KOPT-K1 (cell line): Measurements from ENCODE around the gene OR10H5.
"Not testable (repeated sequence)": the region's sequence is repeated elsewhere in the genome, so short reads cannot be mapped to it uniquely, and the experiment has no call there.

ENCODE experiments used
- H3K27ac ChIP-seq: fragments of 200-600 bp; sonication (generic); 2 replicates; pipeline ENCODE4 v1.5.1; 2016; ENCODE audit warnings: antibody characterized with exemption, mild to moderate bottlenecking, low read depth, low read length; ENCODE audit not compliant: poor library complexity, severe bottlenecking
- H3K36me3 ChIP-seq: fragments of 200-600 bp; sonication (generic); 2 replicates; pipeline ENCODE4 v1.5.1; 2017; ENCODE audit warnings: antibody characterized with exemption, mild to moderate bottlenecking, low read length, moderate library complexity; ENCODE audit not compliant: insufficient read depth
- H3K9me3 ChIP-seq: fragments of 200-600 bp; sonication (generic); 2 replicates; pipeline ENCODE4 v1.5.1; 2017; ENCODE audit warnings: antibody characterized with exemption, low read length, mild to moderate bottlenecking; ENCODE audit not compliant: insufficient read depth, poor library complexity, severe bottlenecking

OR10H5 gene

GRCh38 chr19:15782211-15782610, 5.2 kb upstream of the OR10H5 start:
- H3K9me3 ChIP-seq = no peaks in the 10 kb centered on the region

GRCh38 chr19:15782896-15783295, 4.6 kb upstream of the OR10H5 start:
- not testable (repeated sequence) for H3K36me3 ChIP-seq, H3K9me3 ChIP-seq, H3K27ac ChIP-seq

More at GRCh38 chr19:15782211-15782610, 5.2 kb upstream of the OR10H5 start:
- no peaks in the 10 kb centered on the region for H3K36me3 ChIP-seq
- no peak overlapping the region for H3K27ac ChIP-seq

- Histone ChIP-seq H3K9me3 (no peaks in the 10 kb centered on the region), H3K36me3 (no peaks in the 10 kb centered on the region), H3K27ac (no peak overlapping the region)
Observed at GRCh38 chr19:15788594-15789270, 1.3 kb downstream of the OR10H5 start.

- no peaks in the 10 kb centered on the region for H3K9me3 ChIP-seq
- no peak overlapping the region for H3K27ac ChIP-seq
- H3K36me3 ChIP-seq = no peaks in the 10 kb centered on the region
Observed at GRCh38 chr19:15790096-15790495, 2.6 kb downstream of the OR10H5 start.

- not testable (repeated sequence) for H3K9me3 ChIP-seq
Observed at GRCh38 chr19:15794279-15794678, 6.8 kb downstream of the OR10H5 start.

GRCh38 chr19:15810335-15810734, 22.9 kb downstream of the OR10H5 start:
- H3K36me3 ChIP-seq = no peaks in the 10 kb centered on the region
- H3K9me3 ChIP-seq = no peaks in the 10 kb centered on the region
- H3K27ac ChIP-seq = no peak overlapping the region

More at GRCh38 chr19:15794279-15794678, 6.8 kb downstream of the OR10H5 start:
- not testable (repeated sequence) for H3K36me3 ChIP-seq, H3K27ac ChIP-seq

- H3K27ac ChIP-seq = no peak overlapping the region
- H3K36me3 ChIP-seq = no peaks in the 10 kb centered on the region
- no peaks in the 10 kb centered on the region for H3K9me3 ChIP-seq
Observed at GRCh38 chr19:15811476-15811875, 24.0 kb downstream of the OR10H5 start.

- H3K27ac ChIP-seq = no peak overlapping the region
- no peaks in the 10 kb centered on the region for H3K9me3 ChIP-seq
- no peaks in the 10 kb centered on the region for H3K36me3 ChIP-seq
Observed at GRCh38 chr19:15812060-15812722, 24.7 kb downstream of the OR10H5 start.

- Histone ChIP-seq H3K9me3 (no peaks in the 10 kb centered on the region), H3K27ac (no peak overlapping the region), H3K36me3 (no peaks in the 10 kb centered on the region)
Observed at GRCh38 chr19:15813916-15814315, 26.5 kb downstream of the OR10H5 start.

- no peak within 1 kb of the TSS for H3K27ac ChIP-seq
- H3K9me3 ChIP-seq = no peaks in the 10 kb centered on the region
- H3K36me3 ChIP-seq = no peaks in the 10 kb centered on the region
Observed at GRCh38 chr19:15815306-15815705, 27.8 kb downstream of the OR10H5 start, which contains the start of gene OR10H1. TSS of gene OR10H1 (minus strand) at chr19:15815664. CDS start at chr19:15808037, 7,627 bp downstream.

GRCh38 chr19:15820646-15821045, 33.2 kb downstream of the OR10H5 start:
- Histone ChIP-seq H3K27ac (no peak overlapping the region), H3K36me3 (no peaks in the 10 kb centered on the region), H3K9me3 (no peaks in the 10 kb centered on the region)

GRCh38 chr19:15825753-15826152, 38.3 kb downstream of the OR10H5 start:
- H3K9me3 ChIP-seq = no peaks in the 10 kb centered on the region
- no peak overlapping the region for H3K27ac ChIP-seq
- no peaks in the 10 kb centered on the region for H3K36me3 ChIP-seq

GRCh38 chr19:15828121-15828610, 40.7 kb downstream of the OR10H5 start:
- Histone ChIP-seq H3K36me3 (no peaks in the 10 kb centered on the region), H3K9me3 (no peaks in the 10 kb centered on the region), H3K27ac (no peak overlapping the region)

- H3K27ac ChIP-seq, H3K36me3 ChIP-seq, H3K9me3 ChIP-seq: not testable (repeated sequence)
Observed at GRCh38 chr19:15828611-15829305, 41.3 kb downstream of the OR10H5 start.

- Histone ChIP-seq H3K36me3 (no peaks in the 10 kb centered on the region), H3K9me3 (no peaks in the 10 kb centered on the region), H3K27ac (no peak overlapping the region)
Observed at GRCh38 chr19:15829306-15829698, 41.8 kb downstream of the OR10H5 start.
